Esophagus squamous epithelium (tissue), 4 donors: Measurements from ENCODE around the gene NBPF19.
"Not testable (repeated sequence)": the region's sequence is repeated elsewhere in the genome, so short reads cannot be mapped to it uniquely, and the experiment has no call there.

Experiments used
- POLR2A ChIP-seq, 4 donors: fragments of 450-650 bp; IDR thresholded peaks; one replicate each; pipeline ENCODE4 v1.6.1; 2017; ENCODE audit warnings: antibody characterized with exemption in 4 of 4, mild to moderate bottlenecking in 4 of 4, moderate library complexity in 3 of 4
- TF ChIP-seq, protein P1 (sequence below), 6 experiments: fragments of 450-650 bp in 4 of 6; fragments of 200-600 bp in 2 of 6; sonication (generic) in 2 of 6; IDR thresholded peaks; one replicate each; pipeline ENCODE4 v1.5.1; 2016 to 2019; ENCODE audit warnings: antibody characterized with exemption in 6 of 6, mild to moderate bottlenecking in 4 of 6, moderate library complexity in 4 of 6

DNA sequence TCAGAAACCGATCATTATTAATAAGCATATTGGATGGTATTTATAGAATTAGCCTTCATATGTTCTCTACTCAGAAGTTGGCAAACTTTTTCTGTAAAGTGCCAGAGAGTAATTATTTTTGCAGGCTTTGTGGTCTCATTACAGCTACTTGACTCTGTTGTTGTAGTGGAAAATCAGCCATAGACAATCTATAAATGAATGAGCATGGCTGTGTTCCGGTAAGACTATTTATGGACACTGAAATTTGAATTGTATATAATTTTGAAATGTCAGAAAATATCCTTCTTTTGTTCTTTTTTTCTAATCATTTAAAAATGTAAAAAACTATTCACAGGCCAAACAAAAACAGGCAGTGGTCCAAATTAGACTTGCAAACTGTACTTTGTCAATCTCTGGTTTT, 22.6 kb upstream of the NBPF19 start:
- TF ChIP-seq, protein P1, sequence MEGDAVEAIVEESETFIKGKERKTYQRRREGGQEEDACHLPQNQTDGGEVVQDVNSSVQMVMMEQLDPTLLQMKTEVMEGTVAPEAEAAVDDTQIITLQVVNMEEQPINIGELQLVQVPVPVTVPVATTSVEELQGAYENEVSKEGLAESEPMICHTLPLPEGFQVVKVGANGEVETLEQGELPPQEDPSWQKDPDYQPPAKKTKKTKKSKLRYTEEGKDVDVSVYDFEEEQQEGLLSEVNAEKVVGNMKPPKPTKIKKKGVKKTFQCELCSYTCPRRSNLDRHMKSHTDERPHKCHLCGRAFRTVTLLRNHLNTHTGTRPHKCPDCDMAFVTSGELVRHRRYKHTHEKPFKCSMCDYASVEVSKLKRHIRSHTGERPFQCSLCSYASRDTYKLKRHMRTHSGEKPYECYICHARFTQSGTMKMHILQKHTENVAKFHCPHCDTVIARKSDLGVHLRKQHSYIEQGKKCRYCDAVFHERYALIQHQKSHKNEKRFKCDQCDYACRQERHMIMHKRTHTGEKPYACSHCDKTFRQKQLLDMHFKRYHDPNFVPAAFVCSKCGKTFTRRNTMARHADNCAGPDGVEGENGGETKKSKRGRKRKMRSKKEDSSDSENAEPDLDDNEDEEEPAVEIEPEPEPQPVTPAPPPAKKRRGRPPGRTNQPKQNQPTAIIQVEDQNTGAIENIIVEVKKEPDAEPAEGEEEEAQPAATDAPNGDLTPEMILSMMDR (IDR thresholded peaks at IDR 0.05), result not testable (repeated sequence)
- TF ChIP-seq POLR2A (IDR thresholded peaks at IDR 0.05), result not testable (repeated sequence)
